ENCODE results near the gene CTPS2.
"Not testable (repeated sequence)": the region's sequence is repeated elsewhere in the genome, so short reads cannot be mapped to it uniquely, and the experiment has no call there.

Gene CTPS2

GRCh38 chrX:16585486-16586376 is 126.7 kb downstream of the CTPS2 start:
- Mint-ChIP-seq H3K36me3 (ENCODE audit: low read depth) (peaks cover 81% of the 10 kb centered on the region), H3K4me1 (no peaks in the 10 kb centered on the region), H3K27me3 (ENCODE audit: low read depth) (peaks cover 3% of the 10 kb centered on the region), H3K9me3 (peaks cover 20% of the 10 kb centered on the region), H3K27ac (no peak overlapping the region), H3K4me3 (no peak overlapping the region)
- TF ChIP-seq CTCF (IDR thresholded peaks at IDR 0.05; ENCODE audit: unreplicated experiment in 3 of 3) = no peak

- peaks cover 26% of the 10 kb centered on the region for H3K9me3 Mint-ChIP-seq
- not testable (repeated sequence) for H3K27me3 Mint-ChIP-seq (ENCODE audit: low read depth); H3K4me1 Mint-ChIP-seq
- peak overlapping the region in 2 of 3 experiments; percentile 40 to 55 for H3K27ac Mint-ChIP-seq
- peak overlapping the region in 2 of 3 experiments; percentile 6 to 51 for H3K4me3 Mint-ChIP-seq
- H3K36me3 Mint-ChIP-seq (ENCODE audit: low read depth) = peaks cover 53% of the 10 kb centered on the region
Observed at GRCh38 chrX:16580004-16580797, 132.3 kb downstream of the CTPS2 start.

- Mint-ChIP-seq H3K9me3 (peaks cover 26% of the 10 kb centered on the region), H3K27me3 (ENCODE audit: low read depth) (peaks cover 3% of the 10 kb centered on the region), H3K36me3 (ENCODE audit: low read depth) (peaks cover 50% of the 10 kb centered on the region), H3K27ac (peak overlapping the region in 2 of 3 experiments; percentile 40 to 55), H3K4me1 (no peaks in the 10 kb centered on the region), H3K4me3 (no peak overlapping the region)
- TF ChIP-seq CTCF (IDR thresholded peaks at IDR 0.05; ENCODE audit: unreplicated experiment in 3 of 3) = no peak
Observed at GRCh38 chrX:16579517-16579916, 133.0 kb downstream of the CTPS2 start.

- no peak overlapping the region for H3K4me3 Mint-ChIP-seq
- H3K27ac Mint-ChIP-seq = no peak overlapping the region
- no peaks in the 10 kb centered on the region for H3K4me1 Mint-ChIP-seq
- H3K27me3 Mint-ChIP-seq (ENCODE audit: low read depth) = no peaks in the 10 kb centered on the region
- peaks cover 18% of the 10 kb centered on the region for H3K9me3 Mint-ChIP-seq
- TF ChIP-seq CTCF (IDR thresholded peaks at IDR 0.05; ENCODE audit: unreplicated experiment in 3 of 3) = no peak
- peaks cover 38% of the 10 kb centered on the region for H3K36me3 Mint-ChIP-seq (ENCODE audit: low read depth)
Observed at GRCh38 chrX:16578218-16578617, 134.3 kb downstream of the CTPS2 start.

GRCh38 chrX:16577483-16578029 is 134.9 kb downstream of the CTPS2 start:
- Mint-ChIP-seq H3K4me1 (no peaks in the 10 kb centered on the region), H3K36me3 (ENCODE audit: low read depth) (peaks cover 31% of the 10 kb centered on the region), H3K27me3 (ENCODE audit: low read depth) (no peaks in the 10 kb centered on the region), H3K27ac (no peak overlapping the region), H3K9me3 (peaks cover 12% of the 10 kb centered on the region), H3K4me3 (no peak overlapping the region)
- TF ChIP-seq CTCF (IDR thresholded peaks at IDR 0.05; ENCODE audit: unreplicated experiment in 3 of 3) = no peak

- H3K27ac Mint-ChIP-seq; H3K4me1 Mint-ChIP-seq; H3K4me3 Mint-ChIP-seq; H3K27me3 Mint-ChIP-seq (ENCODE audit: low read depth); H3K9me3 Mint-ChIP-seq: not testable (repeated sequence)
- peaks cover 23% of the 10 kb centered on the region for H3K36me3 Mint-ChIP-seq (ENCODE audit: low read depth)
Observed at GRCh38 chrX:16575388-16575787, 137.1 kb downstream of the CTPS2 start.

Measured in nephron (organoid).